NCI-H1417 treated with DMSO at 0.1 percent for 48 hours (cell line): ENCODE measurements around the gene CCZ1.
"Not testable (repeated sequence)": the region's sequence is repeated elsewhere in the genome, so short reads cannot be mapped to it uniquely, and the experiment has no call there.

Source experiments
- DNase-seq: peaks from one replicate; lab custom pipeline; 2025; lab: John Stamatoyannopoulos, UW

Gene CCZ1

DNA sequence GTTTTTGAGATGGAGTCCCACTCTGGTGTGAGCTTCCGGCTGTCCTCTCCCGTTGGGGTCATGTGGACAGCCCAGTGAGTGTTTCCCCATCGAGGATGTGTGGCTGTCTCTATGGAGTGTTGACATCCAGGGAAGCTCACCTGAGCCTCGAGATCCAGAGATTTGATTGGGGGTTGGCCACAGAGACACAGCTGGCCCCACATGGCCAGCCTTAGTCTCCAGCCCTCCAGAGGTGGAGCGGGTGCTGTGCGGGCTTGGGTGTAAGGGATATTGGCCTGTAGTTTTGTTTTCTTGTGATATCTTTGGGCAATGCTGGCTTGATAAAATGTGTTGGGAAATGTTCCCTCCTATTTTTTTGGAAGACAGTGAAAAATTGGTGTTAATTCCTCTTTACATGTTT, 18.0 kb downstream of the CCZ1 start:
- not testable (repeated sequence) for DNase-seq

DNA sequence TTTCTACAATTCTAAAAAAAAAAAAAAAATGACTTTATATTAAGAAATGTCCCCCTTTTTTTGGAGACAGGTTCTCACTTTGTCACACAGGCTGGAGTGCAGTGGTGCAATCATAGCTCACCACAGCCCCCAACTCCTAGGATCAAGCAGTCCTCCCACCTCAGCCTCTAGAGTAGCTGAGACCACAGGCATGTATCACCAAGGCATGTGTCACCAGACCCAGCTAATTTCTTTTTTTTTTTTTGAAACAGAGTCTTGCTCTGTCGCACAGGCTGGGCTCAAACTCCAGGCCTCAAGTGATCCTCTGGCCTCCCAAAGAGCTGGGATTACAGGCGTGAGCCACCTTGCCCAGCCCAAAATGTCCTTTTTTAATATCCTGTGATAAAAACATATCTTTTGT, 25.6 kb downstream of the CCZ1 start:
- not testable (repeated sequence) for DNase-seq

DNA sequence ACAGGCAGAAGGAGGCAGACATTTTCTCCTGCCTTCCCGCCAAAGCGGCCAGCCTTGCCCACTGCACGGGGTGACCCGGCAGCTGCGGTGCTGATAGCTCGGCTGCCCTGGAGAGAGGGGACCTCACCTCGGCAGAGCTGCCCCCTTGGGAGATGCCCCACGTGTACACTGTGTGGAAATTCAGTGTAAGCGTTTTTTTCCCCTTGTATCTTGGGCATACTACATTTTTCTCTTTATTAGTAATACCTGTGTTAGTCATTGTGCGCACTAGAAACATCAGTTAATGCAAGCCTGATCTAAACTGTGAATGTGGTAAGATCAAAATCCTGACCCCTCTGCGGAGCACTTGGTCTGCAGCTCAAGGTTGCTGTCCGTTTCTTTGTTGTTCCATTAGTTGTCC, 26.1 kb downstream of the CCZ1 start:
- DNase-seq = not testable (repeated sequence)

DNA sequence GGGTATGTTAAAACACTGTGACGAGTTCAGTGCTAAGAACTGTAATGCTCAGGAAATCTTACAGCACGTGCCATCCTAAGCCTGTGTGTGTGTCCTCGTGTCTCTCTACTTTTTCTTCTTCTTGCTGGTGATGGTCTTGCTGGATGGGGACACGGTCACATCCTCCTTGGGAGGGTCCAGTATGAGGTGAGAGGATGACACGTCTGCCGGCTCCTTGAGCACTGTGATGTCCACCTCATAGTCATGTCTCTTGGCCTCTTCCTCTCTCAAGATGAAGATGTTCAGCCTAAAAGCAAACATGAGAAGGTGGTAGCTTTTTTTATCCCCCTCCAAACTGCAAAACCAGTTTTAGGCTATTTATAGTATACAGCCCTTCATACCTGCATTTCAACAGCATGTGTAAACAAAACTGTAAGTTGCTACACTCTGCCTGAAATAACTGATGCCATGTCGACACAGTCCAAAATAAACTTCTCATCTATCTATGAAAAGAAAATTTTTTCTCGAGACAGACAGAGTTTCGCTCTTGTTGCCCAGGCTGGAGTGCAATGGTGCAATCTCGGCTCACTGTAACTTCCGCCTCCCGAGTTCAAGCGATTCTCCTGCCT, 27.8 kb downstream of the CCZ1 start:
- not testable (repeated sequence) for DNase-seq

DNA sequence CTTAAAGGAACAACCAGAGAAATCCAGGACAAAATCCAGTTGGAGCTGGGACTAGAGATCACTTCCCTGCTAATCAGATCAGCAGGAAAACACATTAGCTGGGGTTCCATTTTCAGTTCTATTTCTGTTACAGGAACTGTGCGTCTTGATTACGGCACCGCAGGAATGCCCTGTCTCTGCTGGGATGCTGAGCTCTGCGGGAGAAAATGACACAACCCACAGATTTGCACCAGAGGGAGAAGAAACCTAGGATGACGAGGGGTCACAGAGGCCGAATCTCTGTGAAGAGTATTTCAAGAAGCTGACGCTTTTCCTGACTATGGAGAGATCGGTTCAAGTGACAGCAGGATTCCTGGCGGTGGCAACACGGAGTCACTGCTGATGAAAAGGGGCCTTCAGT, 31.8 kb downstream of the CCZ1 start:
- DNase-seq = not testable (repeated sequence)

DNA sequence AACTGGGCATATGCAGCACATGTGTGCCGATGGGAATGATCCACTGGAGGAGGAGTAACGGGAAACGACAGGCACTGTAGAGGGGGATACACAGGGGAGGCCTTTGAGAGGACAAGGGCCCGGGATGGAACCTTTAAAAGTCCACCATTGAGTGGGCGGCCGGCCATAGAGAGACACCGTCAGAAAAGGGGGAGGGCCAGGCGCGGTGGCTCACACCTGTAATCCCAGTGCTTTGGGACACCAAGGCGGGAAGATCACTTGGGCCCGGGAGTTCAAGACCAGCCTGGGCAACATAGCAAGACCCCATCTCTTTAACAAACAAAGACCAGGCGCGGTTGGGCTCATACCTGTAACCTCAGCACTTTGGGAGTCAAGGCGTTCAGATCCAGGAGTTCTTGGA, 32.7 kb downstream of the CCZ1 start:
- DNase-seq = not testable (repeated sequence)

DNA sequence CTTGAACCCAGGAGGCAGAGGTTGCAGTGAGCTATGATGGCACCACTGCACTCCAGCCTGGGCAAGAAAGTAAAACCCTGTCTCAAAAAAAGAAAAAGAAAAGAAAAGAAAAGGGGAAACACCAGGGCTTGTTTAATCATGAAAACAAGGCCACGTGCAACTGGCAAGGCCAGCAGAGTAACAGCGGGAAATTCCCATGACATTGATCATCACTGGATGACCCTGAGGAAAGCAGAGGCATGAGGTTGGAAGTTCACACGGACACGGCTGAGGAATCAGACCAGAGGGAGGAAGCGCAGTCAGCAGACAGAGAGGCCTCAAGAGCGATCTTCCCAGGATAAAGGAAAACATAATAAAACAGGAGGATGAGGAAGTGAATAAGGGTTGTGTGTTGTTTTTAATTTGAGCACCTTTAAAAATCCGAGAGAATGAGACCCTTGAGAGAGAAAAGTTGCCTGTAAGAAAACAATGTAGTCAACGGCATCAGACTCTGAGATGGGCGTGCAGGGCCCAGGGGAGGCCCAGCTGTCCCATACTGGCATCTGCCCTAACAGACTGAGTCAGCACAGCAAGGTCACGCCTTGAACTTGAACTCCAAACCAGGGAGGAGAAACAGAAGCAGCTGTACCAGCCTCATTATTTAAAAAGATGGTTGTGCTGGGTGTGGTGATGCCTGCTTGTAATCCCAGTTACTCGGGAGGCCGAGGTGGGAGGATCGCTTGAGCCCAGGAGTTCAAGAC, 33.5 kb downstream of the CCZ1 start:
- DNase-seq = not testable (repeated sequence)

DNA sequence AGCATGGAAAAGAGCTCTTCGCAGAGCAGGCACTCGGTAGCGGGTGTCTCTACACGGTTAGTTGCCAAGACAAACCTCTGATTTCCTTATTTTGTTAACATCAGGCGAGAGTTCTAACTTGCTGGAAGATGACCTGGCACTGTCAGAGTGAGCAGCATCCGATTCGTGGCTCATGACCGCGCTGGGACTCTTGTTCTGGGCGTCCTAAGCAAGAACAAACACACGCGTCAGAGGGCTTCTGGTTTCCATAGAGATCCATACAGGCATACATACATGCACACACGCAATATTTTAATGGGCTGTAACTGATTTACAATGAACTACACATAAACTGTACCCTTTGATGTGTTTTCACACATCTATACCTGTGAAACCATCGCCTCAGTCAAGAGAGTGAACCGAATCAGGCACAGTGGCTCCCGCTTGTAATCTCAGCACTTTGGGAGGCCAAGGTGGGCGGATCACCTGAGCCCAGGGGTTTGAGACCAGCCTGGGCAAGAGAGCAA, 36.5 kb downstream of the CCZ1 start:
- DNase-seq = not testable (repeated sequence)

DNA sequence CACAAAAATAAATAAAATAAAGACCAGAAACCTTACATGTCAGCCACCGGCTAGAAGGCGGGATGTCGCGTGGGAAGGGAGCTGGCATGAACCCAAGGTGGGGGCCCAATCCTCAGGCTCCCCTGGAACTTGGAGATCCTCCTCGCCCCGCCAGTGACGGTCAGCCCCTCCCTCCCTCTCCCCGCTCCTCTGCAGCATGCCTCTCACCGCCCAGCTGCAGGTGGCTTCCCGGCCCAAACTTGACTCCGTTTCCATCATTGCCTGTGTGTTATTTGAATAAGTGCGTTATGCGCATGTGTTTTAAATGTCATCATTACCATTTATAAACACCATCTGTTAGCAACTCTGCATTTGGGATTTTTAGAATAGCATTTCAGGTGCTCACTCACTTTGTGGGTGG, 64.7 kb downstream of the CCZ1 start:
- not testable (repeated sequence) for DNase-seq

DNA sequence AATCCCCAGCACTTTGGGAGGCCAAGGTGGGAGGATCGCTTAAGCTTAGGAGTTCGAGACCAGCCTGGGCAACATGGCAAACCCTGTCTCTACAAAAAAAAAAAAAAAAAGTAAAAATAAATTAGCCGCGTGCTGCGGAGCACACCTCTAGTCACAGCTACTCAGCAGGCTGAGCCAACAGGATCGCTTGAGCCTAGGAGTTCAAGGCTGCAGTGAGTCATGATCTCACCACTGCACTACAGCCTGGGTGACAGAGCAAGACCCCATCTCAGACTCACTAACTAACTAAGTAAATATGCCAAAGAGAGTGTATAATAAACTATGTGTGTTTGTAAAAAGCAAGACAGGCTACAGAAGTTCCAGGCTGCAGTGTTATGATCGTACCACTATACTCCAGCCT, 65.3 kb downstream of the CCZ1 start:
- DNase-seq = not testable (repeated sequence)

DNA sequence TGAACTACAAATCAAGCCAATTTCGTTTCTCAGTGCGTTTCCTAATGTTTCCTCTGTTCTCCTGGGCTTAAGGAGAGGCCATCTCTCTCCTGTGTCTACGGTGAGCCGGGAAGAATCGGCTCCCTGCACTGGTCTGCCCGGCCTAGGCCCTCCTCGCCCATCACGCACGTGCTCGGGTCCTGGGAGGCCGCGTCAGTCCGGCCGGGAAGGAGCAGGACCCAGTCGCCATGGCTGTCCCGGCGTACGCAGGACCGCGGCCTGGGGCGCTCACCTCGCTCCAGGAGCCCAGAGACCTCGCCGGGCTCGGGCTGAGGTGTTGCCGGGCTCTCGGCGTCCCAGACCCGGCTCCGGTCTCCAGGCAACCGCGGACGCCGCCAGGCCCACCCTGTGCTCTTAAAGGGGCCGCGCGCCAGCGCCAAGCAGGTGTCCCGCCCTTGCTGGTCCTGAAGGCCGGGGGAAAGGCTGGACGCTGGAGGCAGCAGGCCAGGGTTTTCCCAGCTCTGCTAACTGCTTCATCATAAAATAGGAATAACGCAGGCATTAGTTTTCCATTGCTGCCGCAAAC, 71.9 kb downstream of the CCZ1 start, which contains the start of gene RSPH10B:
Gene RSPH10B, minus strand, starts transcription at position 343 of the 565 bp plus-strand sequence. CDS start 3,573 bp downstream, outside the sequence.
- not testable (repeated sequence) for DNase-seq

DNA sequence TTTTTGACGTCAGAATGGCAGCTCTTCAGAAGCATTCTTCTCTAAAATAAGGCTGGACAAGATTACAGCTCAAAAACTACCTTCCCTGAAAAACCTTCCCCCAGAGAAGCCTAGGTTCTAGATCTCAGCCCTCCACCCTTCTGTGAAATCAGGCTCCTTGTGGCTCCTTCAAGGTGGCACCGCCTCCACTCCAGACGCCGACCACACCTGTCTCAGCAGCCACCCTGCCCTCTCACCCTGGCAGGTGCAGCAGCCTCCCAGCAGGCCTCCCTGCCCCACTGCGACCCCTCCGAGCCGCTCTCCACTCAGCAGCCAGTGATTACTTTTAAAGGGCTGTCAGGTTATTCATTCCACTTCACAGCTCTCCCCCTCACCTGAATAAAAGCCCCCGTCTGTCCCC, 75.0 kb downstream of the CCZ1 start:
- not testable (repeated sequence) for DNase-seq
